Activated naive CD4-positive, alpha-beta T cell treated with anti-CD3 and anti-CD28 coated beads, Interleukin-2, amount 50 U/mL, for 72 hours (primary cell): ENCODE data around the gene NMUR1. TPM values are rescaled to one million over a fixed set of nuclear protein-coding genes. Genes with fewer than 3 reads are reported as not detected.
A peak's percentile ranks its signal among the peaks of the same experiment; 100 is the strongest.
"Not testable (repeated sequence)": the region's sequence is repeated elsewhere in the genome, so short reads cannot be mapped to it uniquely, and the experiment has no call there.

Experiments used
- ATAC-seq, 2 donors: fragments of 150-1000 bp; cut with Tn5 transposase; 2 replicates each; pipeline ENCODE4 v1.10.0; 2021; ENCODE audit warnings: mild to moderate bottlenecking in 2 of 2, moderate library complexity in 2 of 2
- DNase-seq, 2 donors: peaks; one replicate each; pipeline ENCODE4 v3.0.0; 2021 to 2022; ENCODE audit warnings: low spot score in 2 of 2
- H3K27ac Mint-ChIP-seq, 2 donors: one replicate each; pipeline ENCODE4 v1.8.0; 2022; ENCODE audit warnings: mild to moderate bottlenecking in 2 of 2, mixed read lengths in 2 of 2
- H3K36me3 Mint-ChIP-seq, 2 donors: one replicate each; pipeline ENCODE4 v1.8.0; 2022; ENCODE audit warnings: mixed read lengths in 2 of 2
- H3K9me3 Mint-ChIP-seq, 2 donors: one replicate each; pipeline ENCODE4 v1.8.0; 2022; ENCODE audit warnings: mixed read lengths in 2 of 2
- total RNA-seq, 2 donors: library from RNA; stranded (reverse); gene quantifications; one replicate each; pipeline ENCODE4 v1.2.3, GENCODE V29; 2022

NMUR1 gene, protein sequence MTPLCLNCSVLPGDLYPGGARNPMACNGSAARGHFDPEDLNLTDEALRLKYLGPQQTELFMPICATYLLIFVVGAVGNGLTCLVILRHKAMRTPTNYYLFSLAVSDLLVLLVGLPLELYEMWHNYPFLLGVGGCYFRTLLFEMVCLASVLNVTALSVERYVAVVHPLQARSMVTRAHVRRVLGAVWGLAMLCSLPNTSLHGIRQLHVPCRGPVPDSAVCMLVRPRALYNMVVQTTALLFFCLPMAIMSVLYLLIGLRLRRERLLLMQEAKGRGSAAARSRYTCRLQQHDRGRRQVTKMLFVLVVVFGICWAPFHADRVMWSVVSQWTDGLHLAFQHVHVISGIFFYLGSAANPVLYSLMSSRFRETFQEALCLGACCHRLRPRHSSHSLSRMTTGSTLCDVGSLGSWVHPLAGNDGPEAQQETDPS
- not detected for total RNA-seq

DNA sequence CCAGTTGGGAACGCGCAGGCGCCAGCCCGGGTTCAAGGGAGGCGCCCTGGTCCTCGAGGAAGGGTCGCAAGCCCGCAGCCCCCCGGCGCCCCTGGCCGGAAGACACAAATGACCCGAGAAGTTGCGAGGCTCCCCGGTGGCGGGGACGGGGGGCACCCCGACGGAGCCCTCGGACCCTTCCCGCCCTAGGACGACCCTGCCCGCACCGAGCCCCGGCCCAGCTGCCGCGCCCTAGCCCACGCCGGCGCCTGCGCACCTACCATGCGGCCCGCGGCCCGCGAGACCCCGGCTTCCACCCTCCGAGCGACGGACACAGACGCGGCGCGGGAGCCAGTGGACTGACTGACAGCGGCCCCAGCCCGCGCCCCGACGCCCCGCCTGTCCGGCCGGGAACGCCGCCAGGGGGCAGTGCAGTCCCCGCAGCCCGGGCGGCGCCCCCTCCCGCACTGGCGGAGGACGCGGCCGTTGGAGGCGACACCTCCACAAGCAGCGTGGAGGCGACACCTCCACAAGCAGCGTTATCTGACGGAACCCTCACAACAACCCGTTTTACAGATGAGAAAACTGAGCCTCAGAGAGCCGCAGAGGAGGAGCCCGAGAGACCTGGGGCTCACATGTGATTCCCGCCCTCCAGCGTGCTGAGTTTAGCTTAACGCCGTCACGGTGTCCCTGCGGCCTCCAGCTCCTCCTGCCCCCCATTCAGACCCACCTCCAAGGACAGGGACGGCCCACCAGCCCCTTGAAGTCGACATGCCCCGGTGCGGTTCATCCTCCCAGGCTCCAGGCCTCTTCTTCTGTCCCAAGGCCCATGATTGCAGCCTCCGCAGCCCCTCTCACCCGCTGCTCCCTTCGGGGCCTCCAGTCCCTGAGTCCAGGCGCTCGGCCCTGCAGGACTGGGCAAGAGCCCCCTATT is at the start of gene NMUR1:
Gene NMUR1, minus strand, starts transcription at position 347 of the 913 bp plus-strand sequence. Its CDS starts 84 bp downstream, at position 263.
- no peaks in the 10 kb centered on the region for H3K9me3 Mint-ChIP-seq
- DNase-seq (peak; percentile 72 to 86), ATAC-seq (peak; percentile 93 to 95)
- H3K27ac Mint-ChIP-seq, result no peak within 1 kb of the TSS
- no peaks in the 10 kb centered on the region for H3K36me3 Mint-ChIP-seq

DNA sequence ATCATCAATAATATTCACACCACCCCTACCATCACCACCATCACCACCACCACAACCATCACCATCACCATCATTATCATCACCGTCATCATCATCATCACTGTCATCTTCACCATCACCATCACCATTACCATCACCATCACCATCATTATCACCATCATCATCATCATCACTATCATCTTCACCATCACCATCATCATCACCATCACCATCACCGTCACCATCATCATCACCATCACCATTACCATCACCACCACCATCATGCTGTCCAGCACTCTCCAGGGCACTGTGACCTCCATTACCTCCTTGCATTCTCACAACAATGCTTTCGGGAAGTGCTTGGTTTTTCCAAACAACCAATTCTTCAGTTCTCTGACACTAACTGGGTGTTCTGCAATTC is 49.3 kb upstream of the NMUR1 start:
- Mint-ChIP-seq H3K27ac (no peak overlapping the region), H3K36me3 (no peaks in the 10 kb centered on the region), H3K9me3 (peaks cover 10 to 11% of the 10 kb centered on the region in 2 donors)
- ATAC-seq (no peak), DNase-seq (no peak)

DNA sequence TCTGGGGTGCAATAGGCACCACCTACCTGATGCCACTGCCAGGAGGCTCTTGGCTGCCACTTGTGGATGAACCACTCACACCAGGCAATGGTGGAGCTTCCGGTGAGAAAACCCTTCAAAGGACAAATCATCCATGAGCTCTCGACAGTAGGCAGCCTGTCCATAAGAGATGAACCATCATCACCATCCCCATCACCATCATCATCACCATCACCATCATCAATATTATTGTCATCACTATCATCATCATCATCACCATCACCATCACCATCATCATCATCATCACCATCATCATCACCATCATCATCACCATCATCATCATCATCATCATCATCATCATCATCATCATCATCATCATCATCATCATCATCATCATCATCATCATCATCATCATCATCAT is 48.4 kb upstream of the NMUR1 start:
- not testable (repeated sequence) for DNase-seq, H3K36me3 Mint-ChIP-seq, ATAC-seq, H3K27ac Mint-ChIP-seq
- peaks cover 10 to 11% of the 10 kb centered on the region in 2 donors for H3K9me3 Mint-ChIP-seq

DNA sequence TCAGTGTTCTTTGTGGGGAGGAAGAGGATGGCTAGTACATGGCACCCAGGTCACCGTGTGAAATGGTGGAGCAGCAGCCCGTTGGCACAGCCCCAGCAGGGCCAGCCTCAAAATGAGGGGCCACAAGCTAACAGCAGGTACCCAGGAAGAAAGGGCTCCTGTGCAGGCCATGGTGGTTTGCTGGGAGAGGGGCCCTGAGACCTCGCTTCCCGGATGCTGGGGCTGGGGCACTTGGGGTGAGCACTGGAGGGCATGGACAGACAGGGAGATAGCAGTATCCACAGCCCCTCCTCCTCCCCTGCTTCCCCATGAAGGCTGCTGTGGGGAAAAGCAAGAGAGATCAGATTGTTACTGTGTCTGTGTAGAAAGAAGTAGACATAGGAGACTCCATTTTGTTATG is 46.2 kb upstream of the NMUR1 start:
- Mint-ChIP-seq H3K9me3 (peaks cover 10 to 11% of the 10 kb centered on the region in 2 donors), H3K27ac (no peak overlapping the region), H3K36me3 (no peaks in the 10 kb centered on the region)
- ATAC-seq, result no peak
- no peak for DNase-seq

DNA sequence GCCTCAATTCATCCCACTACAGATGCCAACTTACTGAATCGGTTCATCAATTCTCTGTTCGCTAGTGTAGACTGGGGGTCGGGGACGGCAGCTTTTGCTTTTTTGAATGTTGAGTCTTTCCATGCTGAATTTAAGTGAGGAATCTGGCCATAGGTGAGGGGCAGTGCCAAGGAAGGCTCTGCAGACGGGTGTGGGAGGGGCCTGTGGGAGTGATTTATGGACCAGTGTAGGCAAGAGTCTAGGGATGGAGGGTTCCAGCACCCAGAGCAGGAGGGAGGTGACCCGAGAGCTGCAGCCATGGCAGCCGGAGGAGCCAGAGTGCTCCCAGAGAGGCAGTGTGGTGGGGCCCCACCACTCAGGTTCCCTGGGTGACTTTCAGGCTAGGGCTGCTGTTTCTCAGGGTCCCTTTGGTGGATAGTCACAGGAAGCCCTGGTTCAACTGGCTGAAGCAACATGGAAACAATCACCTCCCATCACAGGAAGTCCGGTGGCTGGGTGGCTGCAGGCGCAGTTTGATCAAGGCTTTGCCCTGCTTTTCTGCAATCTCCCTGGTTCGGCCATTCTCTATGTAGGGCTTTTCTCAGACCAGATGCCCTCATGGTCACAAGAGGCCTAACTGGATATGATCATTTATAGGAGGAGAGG is 45.5 kb upstream of the NMUR1 start:
- ATAC-seq, result no peak
- no peaks in the 10 kb centered on the region for H3K36me3 Mint-ChIP-seq
- no peak for DNase-seq
- H3K27ac Mint-ChIP-seq, result no peak overlapping the region
- peaks cover 10 to 11% of the 10 kb centered on the region in 2 donors for H3K9me3 Mint-ChIP-seq

DNA sequence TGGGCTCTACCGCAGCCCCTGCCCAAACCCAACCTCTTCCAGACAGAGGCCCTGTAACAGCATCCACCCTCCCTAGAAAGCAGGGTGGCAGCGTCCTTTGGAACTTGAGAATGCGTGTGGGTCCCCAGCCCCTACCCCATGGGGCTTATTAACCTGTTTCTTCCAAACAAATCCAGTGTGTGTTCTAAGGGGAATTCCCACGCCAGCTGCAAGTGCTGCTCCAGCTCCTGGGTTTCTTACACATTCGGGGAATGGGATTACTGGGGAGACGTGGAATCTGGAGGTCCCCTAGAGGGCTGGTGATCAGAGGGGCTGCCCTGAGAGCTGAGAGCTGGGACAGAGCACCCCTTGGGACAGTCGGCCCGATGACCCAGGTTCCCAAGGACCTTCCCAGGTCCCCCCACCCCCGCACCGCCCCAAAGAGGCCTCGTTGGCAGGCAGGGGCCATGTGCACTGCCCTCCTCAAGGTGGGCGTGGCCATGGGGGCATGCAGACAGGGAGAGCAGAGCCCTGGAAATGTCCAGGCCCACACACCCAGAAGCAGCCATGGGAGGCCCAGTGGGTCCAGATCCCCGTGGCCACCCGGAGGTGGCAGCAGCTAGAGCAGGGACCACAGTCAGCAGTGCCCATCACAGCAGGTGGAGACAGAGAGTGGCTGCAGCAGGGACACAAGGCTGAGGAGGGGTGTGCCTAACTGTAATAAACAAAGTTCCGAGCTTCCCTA is 43.6 kb upstream of the NMUR1 start:
- Mint-ChIP-seq H3K27ac (peak overlapping the region in 1 of 2 donors; percentile 29), H3K9me3 (peaks cover 4% of the 10 kb centered on the region in 2 donors), H3K36me3 (no peaks in the 10 kb centered on the region)
- no peak for ATAC-seq
- no peak for DNase-seq

DNA sequence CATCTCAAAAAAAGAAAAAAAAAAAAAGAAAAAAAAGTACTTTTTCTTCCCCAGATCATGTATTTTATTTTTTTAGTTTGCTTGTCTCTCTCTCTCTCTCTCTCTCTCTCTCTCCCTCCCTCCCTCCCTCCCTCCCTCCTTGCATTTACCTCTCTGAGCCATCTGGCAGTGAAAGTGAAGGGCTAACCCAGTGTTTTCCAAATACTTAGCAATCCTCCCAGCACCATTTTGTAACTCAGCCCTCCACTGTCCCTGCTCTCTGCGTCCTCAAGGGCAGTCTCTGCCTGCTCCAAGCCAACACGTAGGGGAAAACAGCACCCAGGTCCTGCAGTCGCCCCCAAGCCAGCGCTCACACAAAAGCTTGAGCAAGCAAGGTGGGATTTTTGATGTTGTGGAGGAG is 42.9 kb upstream of the NMUR1 start:
- no peak for DNase-seq
- Mint-ChIP-seq H3K9me3 (no peaks in the 10 kb centered on the region), H3K36me3 (no peaks in the 10 kb centered on the region), H3K27ac (no peak overlapping the region)
- ATAC-seq, result no peak

DNA sequence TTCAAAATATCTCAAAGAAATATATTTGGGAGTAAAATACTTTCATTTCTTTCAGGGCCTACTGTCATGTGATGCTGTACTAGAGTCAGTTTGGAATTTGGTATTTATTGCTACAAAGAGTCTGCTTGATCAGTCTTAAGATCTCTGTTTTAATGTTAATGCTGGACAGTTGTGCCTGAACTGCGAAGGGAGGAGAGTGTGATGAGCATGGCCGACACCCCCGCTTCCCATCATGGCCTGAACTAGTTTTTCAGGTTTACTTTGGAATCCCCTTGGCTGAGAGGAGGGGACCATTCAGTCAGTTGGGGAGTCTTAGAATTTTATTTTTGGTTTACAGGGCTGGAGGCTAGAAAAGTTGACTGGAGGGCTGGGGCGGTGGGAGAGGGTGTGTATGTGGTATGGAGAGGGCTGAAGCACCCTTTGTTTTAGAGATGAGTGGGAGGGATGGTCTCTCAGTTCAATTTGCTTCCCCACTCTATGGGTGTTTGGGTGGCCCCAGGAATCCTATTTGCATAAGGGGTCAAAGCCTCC is 41.5 kb upstream of the NMUR1 start:
- H3K27ac Mint-ChIP-seq, result no peak overlapping the region
- H3K9me3 Mint-ChIP-seq, result peaks cover 0 to 4% of the 10 kb centered on the region in 2 donors
- no peak for ATAC-seq
- H3K36me3 Mint-ChIP-seq, result no peaks in the 10 kb centered on the region
- no peak for DNase-seq

DNA sequence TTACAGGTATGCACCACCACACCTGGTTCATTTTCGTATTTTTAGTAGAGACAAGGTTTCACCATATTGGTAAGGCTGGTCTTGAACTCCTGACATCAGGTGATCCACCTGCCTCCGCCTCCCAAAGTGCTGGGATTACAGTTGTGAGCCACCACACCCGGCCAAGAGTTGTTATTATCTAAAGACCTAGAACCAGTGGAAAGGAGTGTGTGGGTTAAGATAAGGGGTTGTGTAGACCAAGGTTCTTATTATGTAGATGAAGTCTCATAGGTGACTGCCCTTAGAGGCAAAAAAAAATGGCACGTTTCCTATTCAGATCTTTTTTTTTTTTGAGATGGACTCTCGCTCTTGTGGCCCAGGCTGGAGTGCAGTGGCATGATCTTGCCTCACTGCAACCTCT is 40.7 kb upstream of the NMUR1 start:
- not testable (repeated sequence) for H3K9me3 Mint-ChIP-seq, H3K27ac Mint-ChIP-seq, H3K36me3 Mint-ChIP-seq, ATAC-seq, DNase-seq

DNA sequence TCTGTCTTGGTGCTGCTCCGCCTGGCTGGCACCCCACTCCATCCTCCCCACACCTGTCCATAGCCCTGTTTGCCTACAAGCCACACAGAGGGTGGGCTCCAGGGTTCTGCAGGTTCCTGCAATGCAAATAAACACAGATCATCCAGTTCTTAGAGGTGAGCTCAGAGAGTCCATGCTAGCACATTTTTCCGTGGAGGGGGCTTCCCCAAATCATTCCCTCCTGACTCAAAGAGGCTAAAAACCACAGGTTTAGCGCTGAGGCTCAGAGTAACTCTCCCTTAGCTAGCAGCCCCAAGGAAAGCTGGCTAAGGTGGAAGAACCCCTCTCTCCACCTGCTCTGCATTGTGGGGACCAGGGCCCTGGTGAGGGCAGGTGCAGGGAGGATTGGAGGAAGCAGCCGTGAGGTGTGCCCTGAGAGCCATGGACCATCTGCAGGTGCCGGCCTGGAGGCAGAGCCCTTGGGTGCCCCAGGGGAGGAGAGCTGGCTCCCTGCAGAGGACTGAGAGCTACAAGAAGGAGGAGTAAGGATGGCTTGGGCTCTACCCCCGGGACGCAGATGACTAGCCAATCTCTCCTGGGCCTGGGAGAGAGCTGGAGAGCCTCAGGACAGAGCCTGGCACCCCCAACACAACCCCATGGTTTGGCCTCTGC is 38.7 kb upstream of the NMUR1 start:
- ATAC-seq, result peak; percentile 67 to 97
- Mint-ChIP-seq H3K36me3 (no peaks in the 10 kb centered on the region), H3K27ac (no peak overlapping the region), H3K9me3 (peaks cover 0 to 4% of the 10 kb centered on the region in 2 donors)
- DNase-seq, result no peak

DNA sequence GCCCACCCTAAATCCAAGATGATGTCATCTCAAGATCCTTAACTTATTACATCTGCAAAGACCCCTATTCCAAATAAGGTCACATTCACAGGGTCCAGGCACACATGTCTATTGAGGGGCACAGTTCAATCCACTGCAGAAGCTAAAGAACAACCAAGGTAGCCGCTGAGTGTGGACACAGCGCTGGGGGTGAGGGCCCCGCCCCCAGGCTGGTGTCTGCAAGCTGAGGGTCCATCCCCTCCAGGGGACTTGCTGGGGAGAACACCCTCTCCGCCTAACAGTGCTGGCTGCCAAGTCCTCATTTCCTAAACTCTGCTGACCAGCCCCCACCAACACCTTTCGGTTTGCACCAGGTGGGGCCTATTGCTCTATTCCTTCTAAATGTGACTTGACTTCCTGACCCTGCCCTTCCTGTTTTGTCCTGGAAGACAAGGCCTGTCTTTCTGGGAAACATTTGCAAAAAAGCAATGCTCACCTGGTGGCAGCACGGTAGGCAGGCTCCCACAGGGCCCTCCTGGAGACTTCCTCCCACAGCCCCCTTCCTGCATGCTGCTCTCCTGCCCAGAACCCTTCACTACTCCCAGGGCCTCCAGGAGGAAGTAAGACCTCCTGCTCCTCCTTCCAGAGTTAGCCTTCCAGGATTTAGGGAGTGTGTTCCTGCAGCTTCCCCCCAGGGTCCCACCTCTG is 38.0 kb upstream of the NMUR1 start:
- Mint-ChIP-seq H3K27ac (no peak overlapping the region), H3K9me3 (peaks cover 0 to 4% of the 10 kb centered on the region in 2 donors), H3K36me3 (no peaks in the 10 kb centered on the region)
- ATAC-seq (peak in 1 of 2 donors; percentile 13), DNase-seq (no peak)

DNA sequence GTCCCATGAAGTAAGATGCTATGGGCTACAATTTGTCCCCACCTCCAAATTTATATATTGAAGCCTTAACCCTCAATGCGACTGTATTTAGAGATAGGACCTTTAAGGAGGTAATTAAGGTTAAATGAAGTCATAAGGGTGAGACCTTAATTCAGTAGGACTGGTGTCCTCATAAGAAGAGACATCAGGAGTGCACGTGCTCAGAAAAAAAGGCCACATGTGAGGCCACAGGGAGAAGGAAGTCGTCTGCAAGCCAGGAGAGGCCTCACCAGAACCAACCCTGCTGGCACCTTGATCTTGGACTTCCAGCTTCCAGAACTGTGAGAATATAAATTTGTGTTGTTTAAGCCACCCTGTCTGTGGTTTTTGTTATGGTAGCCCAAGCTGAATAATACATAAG is 36.9 kb upstream of the NMUR1 start:
- DNase-seq (no peak), ATAC-seq (no peak)
- Mint-ChIP-seq H3K36me3 (no peaks in the 10 kb centered on the region), H3K9me3 (peaks cover 0 to 4% of the 10 kb centered on the region in 2 donors), H3K27ac (peak overlapping the region in 1 of 2 donors; percentile 20)

DNA sequence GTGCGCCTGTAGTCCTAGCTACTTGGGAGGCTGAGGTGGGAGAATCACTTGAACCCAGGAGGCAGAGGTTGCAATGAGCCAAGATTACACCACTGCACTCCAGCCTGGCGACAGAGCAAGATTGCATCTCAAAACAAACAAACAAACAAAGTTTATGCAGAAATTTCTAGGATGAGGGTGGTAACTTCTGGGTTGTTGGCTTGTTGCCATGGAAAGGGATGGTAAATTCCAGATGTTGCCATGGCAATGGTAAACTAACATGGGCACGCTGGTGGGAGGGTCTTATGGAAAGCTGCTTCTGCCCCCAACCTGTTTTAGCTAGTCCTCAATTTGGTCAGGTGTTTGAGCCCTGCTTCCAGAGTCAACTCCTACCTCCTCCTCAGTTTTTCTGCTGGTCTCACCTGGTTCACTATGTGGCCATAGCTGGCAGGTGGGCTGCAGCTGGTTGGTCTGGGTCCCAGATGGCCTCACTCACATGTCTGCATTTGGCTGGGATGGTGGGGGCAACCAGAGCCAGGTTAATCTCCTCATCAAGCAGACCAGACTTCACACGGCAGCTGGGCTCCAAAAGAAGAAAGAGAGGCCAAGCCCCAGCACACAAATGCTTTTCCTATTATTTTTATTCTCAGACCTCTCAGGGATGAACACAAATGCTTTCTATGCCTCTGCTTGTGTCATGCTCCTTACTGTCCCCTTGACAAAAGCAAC is 35.8 kb upstream of the NMUR1 start:
- ATAC-seq (no peak), DNase-seq (no peak)
- Mint-ChIP-seq H3K27ac (no peak overlapping the region), H3K36me3 (no peaks in the 10 kb centered on the region), H3K9me3 (peaks cover 0 to 4% of the 10 kb centered on the region in 2 donors)

DNA sequence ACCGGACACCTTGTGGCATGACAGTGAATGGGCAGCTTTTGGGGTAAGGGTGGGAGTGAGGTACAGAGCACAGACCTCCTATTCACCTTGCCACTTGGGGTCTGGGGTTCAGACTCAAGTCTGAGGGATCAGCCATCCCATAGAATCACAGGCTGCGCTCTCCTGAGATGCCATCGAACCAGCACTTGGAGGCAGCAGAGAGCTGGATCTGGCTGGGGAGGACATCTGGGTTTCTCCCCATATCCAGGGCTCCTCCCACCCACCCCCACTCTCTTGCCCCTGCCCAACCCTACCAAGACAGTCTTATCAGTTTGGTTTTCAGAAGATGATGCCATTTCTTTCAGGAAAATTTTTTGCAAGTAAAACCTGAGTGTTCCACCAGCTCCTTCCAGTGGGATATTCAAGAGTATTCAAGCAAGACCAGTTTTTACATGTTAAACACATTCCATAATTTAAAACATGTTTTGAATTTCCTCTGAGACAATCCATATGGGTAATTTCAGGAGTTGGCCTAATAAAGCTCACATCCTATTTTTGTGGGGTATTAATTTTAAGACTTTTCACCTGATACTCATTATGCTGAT is 33.2 kb upstream of the NMUR1 start:
- Mint-ChIP-seq H3K9me3 (peaks cover 0 to 4% of the 10 kb centered on the region in 2 donors), H3K36me3 (no peaks in the 10 kb centered on the region), H3K27ac (no peak overlapping the region)
- ATAC-seq (peak; percentile 88 to 93), DNase-seq (peak in 1 of 2 donors; percentile 55)
